HepG2 (cell line): ENCODE data around the gene TNNI3.

Experiments
- KAT7 ChIP-seq: IDR thresholded peaks from 2 replicates; pipeline ENCODE4 v1.6.1; 2018; ENCODE audit warnings: borderline replicate concordance, missing compliant biosample characterization
- NFATC3 ChIP-seq: sonication (generic); formaldehyde crosslinking; IDR thresholded peaks from 2 replicates; pipeline ENCODE4 v1.5.1; 2020; ENCODE audit warnings: mild to moderate bottlenecking, missing genetic modification reagents
- POLR2AphosphoS5 ChIP-seq: IDR thresholded peaks from 2 replicates; pipeline ENCODE4 v1.6.1; 2012; ENCODE audit warnings: low read depth, low read length
- ZNF530 ChIP-seq: sonication (generic); formaldehyde crosslinking; IDR thresholded peaks from 2 replicates; pipeline ENCODE4 v1.5.0; 2020; ENCODE audit warnings: low read depth, mild to moderate bottlenecking, missing genetic modification reagents

DNA sequence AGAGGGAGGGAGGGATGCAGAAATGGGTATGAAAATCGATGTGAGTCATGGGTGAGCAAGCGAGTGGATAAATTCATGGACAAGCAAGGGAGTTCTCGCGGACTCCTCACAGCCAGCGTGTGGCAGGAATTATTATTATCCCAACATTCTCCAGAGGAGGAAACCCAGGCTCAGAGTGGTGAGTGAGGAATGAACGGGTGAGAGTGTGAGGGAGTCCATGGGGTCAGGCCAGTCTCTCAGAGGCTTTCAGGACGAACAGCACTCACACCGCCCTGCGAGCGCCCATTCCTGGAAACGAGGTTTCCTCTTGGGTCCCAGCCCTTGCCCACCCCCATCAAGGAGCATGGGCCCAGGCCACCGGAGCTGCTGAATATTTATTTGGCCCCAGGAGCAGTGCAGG is 15.2 kb upstream of the TNNI3 start:
- TF ChIP-seq POLR2AphosphoS5 (no peak), NFATC3 (CRISPR knock-in tag) (no peak), ZNF530 (CRISPR knock-in tag) (no peak), KAT7 (CRISPR knock-in tag) (no peak)
